ENCODE data around the gene OR6K2.

Gene OR6K2

GRCh38 chr1:158681606-158682005, 18.8 kb downstream of the OR6K2 start:
- no peak for DNase-seq

GRCh38 chr1:158679289-158679688, 21.2 kb downstream of the OR6K2 start:
- no peak for DNase-seq

GRCh38 chr1:158675563-158676323, 24.7 kb downstream of the OR6K2 start:
- no peak for DNase-seq

- DNase-seq, result no peak
Measured at GRCh38 chr1:158674302-158674701, 26.1 kb downstream of the OR6K2 start.

- no peak for DNase-seq
Measured at GRCh38 chr1:158666037-158666436, 34.4 kb downstream of the OR6K2 start.

- DNase-seq, result no peak
Measured at GRCh38 chr1:158654571-158654970, 45.9 kb downstream of the OR6K2 start.

GRCh38 chr1:158654086-158654485, 46.4 kb downstream of the OR6K2 start:
- no peak for DNase-seq

GRCh38 chr1:158652721-158653334, 47.6 kb downstream of the OR6K2 start:
- DNase-seq, result no peak
